GM19438 (cell line): ENCODE results near the gene ANKRD13C.
"Not testable (repeated sequence)": the region's sequence is repeated elsewhere in the genome, so short reads cannot be mapped to it uniquely, and the experiment has no call there.

ENCODE experiments used
- ATAC-seq: cut with Tn5 transposase; IDR thresholded peaks from one replicate; pipeline ENCODE4 v1.9.1; 2021; ENCODE audit warnings: low read depth; ENCODE audit not compliant: unreplicated experiment

The ANKRD13C gene

DNA sequence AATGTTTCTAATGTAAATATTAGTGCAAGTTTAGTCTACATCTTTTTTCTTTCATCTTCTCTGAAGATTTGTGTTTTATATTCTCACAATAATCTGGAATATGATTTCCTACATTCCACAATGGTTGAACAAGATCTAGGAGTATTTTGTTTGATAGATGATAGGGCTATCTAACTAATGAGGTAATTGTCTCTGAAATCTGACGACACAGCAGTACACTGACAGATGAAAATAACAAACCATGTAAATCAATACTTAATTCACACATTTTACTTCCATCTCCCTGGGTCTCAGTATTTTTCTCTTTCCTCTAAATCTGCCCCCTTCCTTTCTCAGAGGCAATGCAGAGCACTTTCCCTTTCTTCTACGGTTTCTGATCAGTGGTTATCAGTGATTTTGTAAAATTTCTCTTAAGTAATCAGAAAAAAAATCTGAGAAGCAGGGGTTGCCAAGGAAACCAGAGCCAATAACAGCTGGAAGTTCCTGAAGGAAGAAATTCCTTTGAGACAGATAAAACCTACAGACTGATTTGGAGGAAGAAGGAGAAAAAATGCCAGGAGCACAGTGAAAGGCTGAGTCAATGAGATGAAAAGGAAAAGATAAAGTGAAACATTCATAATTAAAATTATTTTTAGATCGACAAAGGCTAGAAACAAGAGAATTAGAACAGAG, 7.3 kb upstream of the ANKRD13C start:
- ATAC-seq: no peak

GRCh38 chr1:70360321-70360720, 5.8 kb upstream of the ANKRD13C start:
- ATAC-seq: no peak

DNA sequence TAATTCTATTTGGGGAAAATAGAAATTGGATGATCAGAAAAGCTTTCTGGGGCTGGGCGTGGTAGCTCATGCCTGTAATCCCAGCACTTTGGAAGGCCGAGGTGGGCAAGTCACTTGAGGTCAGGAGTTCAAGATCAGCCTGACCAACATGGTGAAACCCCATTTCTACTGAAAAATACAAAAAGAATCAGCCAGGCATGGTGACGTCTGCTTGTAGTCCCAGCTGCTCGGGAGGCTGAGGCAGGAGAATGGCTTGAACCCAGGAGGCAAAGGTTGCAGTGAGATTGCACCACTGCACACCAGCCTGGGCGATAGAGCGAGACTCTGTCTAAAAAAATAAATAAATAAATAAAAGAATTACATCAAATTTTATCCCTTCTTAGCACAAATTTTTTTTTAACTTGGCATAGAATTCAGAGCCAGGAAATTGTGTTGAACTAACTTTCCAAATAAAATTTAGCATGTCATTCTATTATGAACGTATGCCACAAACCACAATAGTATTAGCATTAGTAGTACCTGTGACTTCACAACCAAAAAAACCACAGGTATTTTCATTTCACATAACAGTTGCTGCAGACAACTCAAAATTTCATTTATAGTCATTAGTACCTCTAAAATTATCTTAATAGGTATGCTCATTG, 4.5 kb upstream of the ANKRD13C start:
- no peak for ATAC-seq

- ATAC-seq: no peak
Observed at GRCh38 chr1:70355920-70356319, 1.4 kb upstream of the ANKRD13C start.

DNA sequence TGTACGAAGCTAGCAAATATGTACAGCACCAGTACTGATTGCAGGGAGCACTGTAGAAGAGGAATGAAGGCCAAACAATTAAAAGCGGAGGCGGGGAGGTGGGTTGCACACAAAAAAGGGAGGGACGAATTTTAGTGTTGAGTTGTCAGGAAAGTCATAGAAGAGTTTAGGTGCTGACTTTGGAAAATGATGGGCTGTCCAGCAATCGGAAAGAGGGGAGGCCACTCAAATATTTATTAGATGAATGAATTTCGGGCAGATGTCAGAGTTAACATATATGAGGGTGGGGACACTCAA, 537 bp upstream of the ANKRD13C start:
- ATAC-seq: no peak

DNA sequence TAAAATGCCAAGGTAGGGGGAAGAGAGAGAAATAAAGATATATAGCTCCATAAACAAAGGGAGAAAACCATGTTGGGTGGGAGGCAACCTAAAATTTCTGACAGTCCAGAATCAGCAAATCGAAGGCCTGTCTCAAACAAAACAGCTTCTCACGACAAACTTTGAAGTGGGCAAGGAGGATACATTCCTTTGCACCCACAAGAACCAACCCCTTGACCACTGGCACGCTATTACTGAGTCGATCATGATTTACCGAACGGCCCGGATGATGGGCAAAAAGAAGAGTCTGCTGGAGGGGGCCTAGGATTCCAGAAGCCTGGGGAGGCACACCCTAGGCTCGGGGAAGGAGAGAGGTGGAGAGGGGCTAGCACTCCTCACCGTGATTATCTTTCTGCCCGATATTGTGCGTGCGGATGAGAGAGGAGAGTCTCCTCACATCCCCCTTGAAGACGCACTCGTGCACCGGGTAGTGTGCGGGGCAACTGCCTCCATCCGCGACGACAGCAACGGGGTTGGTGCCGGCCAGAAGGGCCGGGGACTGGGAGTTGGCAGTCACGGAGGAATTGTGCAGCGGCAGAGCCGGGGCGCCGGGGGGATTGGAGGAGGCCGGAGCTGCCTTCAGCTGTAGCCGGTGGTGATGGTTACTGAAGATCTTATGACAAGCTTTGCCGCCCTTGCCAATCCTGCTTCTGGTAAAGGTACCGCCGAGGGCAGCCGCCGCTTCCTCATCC, 756 bp downstream of the ANKRD13C start:
- ATAC-seq: peak; percentile 27

DNA sequence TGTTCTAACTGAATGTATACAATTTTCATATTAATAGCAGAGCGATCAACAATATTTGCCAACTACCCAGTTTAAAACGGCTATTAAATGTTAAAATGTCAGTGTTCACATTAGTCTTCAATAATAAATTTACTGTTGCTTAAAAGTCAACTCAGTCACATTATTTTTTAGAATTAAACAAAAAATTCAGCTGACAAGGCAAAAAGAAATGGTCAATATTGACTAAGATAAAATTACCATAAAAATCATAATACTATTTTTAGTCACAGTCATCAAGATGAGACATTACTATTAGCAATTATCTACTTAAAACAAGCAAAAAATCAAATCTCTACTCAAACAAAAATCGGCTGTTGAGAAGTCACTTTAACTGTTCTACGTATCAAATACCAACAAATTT, 1.5 kb downstream of the ANKRD13C start:
- ATAC-seq: no peak

DNA sequence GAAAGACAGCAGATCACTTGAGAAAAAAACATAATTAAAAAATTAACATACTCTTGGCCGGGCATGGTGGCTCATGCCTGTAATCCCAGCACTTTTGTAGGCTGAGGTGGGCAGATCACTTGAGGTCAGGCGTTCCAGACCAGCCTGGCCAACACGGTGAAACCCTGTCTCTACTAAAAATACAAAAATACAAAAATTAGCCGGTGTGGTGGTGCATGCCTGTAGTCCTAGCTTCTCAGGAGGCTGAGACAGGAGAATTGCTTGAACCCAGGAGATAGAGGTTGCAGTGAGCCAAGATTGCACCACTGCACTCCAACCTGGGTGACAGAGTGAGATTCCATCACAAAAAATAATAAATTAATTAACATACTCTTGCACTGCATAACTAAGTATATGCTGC, 4.7 kb downstream of the ANKRD13C start:
- not testable (repeated sequence) for ATAC-seq

DNA sequence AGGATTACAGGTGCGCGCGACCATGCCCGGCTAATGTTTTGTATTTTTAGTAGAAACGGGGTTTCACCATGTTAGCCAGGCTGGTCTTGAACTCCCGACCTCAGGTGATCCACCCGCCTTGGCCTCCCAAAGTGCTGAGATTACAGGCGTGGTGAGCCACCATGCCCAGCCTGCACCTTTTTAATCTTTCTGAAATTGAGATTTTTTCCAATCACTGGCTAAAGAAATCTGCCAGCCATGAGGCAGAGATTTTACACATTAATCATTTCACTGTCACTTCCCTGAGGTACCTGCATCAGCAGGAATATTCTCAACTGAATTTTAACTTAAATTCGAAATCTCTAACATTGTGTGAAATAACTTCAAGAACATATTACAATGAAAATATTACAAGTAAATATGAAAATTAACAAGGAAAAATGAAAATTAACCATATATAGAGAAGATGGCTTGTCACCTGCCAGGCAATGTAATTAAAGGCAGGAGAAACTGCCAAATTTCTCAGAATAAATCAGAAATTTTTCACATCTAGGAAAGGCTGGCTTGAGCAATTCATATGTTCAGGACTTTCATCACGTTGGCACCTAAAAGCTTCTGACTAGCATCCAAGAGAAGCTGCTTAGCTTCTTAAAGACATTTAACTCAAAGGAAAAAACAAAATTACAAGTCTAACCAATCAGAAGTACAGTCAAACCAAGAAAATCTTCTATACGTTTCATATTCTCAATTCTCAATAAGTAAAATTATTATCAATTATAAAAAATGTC, 5.9 kb downstream of the ANKRD13C start:
- no peak for ATAC-seq

- not testable (repeated sequence) for ATAC-seq
Observed at GRCh38 chr1:70339644-70340043, 14.9 kb downstream of the ANKRD13C start.

DNA sequence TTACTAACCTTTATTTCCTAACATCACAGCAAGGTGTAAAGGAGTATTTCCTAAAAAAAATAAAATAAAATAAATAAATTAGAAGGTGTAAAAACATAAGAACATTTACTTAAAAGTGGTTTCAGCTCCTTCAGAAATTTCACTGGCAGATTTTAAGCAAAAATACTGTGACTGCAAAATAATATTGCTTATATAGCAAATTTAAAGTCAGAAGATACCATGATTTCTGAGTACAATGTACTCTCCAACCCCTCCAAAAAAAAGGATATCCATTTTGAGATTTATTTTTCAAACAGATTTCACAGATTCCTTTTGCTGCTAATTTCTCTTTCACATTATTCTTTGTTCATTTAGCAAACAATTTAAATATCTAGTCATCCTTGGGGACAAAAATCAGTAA, 18.5 kb downstream of the ANKRD13C start:
- ATAC-seq: no peak

DNA sequence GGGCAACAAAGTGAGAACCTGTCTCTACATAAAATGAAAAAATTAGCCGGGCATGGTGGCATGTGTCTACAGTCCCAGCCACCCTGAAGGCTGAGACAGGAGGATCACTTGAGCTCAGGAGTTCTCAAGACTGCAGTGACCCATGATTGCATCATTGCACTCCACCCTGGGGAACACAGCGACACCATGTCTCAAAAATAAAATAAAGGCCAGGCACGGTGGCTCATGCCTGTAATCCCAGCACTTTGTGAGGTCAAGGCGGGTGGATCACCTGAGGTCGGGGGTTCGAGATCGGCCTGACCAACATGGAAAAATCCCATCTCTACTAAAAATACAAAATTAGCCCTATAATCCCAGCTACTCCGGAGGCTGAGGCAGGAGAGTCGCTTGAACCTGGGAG, 20.1 kb downstream of the ANKRD13C start:
- ATAC-seq: no peak

DNA sequence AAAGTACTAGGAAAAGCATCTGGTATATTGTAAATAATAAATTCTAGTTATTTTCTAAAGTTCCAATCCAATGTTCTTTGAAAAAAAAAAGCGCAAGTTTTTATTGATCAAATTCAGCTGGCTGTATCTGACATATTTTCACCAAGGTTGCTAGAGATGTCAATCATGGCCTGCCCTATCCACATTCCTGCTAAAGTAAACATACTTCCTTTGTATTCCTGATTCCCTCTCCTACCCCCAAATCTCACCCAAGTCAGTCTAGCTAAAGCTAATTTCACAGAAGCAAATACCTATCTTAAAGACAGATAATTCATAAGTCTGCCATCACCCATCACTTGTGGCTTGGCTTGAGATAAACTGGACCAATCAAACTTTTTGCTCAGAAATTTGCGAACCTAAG, 21.3 kb downstream of the ANKRD13C start:
- ATAC-seq: no peak

GRCh38 chr1:70331962-70332361, 22.6 kb downstream of the ANKRD13C start:
- no peak for ATAC-seq

GRCh38 chr1:70327306-70328076, 27.0 kb downstream of the ANKRD13C start:
- no peak for ATAC-seq

DNA sequence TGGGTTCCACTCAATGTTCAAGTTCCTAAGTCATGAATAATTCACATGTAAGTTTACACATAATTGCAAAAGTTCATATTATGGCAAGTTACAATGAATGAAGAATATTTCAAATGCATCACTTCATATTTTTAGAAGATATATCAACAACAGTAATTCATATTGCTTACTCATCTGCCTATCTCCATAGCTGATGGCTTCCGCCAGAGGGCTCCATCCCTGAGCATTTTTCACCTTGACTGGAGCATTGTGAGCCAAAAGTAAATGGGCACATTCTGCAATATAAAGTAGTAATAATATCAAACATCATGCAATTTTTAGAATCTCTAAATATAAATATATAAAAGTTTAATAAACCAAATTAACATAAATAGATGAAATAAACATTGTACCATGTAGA, 29.8 kb downstream of the ANKRD13C start:
- ATAC-seq: no peak

DNA sequence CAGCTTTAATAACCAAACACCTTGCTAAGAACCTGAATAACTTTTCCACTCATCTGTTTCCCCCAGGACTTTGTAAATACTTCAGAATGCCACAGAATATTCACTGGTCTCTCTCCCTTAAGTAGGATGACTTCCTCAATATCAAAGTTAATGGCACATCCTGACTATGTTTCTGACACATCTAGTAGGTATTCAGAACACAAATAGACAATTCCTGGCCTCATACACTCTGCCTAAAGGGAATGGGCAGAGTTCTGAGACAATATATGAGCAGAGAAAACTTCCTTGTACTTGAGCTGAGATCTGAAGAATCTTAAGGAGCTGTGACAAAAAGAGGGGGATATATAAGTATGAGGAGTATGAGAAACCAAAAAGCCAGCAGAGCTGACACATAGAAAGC, 34.8 kb downstream of the ANKRD13C start:
- no peak for ATAC-seq

GRCh38 chr1:70318191-70318590, 36.3 kb downstream of the ANKRD13C start:
- ATAC-seq: no peak

DNA sequence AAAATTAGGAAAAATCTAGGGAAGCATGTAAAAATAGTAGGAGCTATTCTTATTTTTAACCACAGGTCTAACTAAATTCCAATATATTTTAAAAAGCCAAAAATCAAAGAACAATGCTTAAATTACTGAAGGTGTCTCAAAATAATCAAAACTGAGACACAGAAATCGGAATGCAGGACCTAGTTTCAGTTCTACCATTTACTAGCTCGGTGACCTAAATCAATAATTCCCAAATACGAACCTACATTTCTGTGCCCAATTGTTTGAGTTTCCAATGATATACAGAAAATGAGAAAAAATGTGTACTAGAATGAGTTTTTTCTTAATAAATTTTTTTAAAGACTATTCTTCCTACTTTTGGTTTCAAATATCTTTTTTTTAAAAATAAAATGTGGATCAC, 37.4 kb downstream of the ANKRD13C start:
- ATAC-seq: no peak

- no peak for ATAC-seq
Observed at GRCh38 chr1:70315782-70316181, 38.7 kb downstream of the ANKRD13C start.
